Endodermal cell (in vitro differentiated cells): Measurements from ENCODE around the gene ACE. TPM values are rescaled to one million over a fixed set of nuclear protein-coding genes. Genes with fewer than 3 reads are reported as not detected.

Experiments
- DNase-seq: peaks from one replicate; pipeline ENCODE4 v3.0.0-alpha.2; 2017
- H3K27ac ChIP-seq: 2 replicates; pipeline ENCODE4 v1.5.1; 2013; ENCODE audit warnings: mild to moderate bottlenecking, low read depth, low read length, moderate library complexity
- H3K27me3 ChIP-seq: 2 replicates; pipeline ENCODE4 v1.6.1; 2013; ENCODE audit warnings: mild to moderate bottlenecking, low read length, moderate library complexity; ENCODE audit not compliant: insufficient read depth, control insufficient read depth, poor library complexity, severe bottlenecking
- H3K36me3 ChIP-seq: 2 replicates; pipeline ENCODE4 v1.7.0; 2013; ENCODE audit warnings: mild to moderate bottlenecking, low read length, moderate library complexity; ENCODE audit not compliant: control insufficient read depth, insufficient read depth
- H3K4me1 ChIP-seq: one replicate; pipeline ENCODE4 v1.7.0; 2013; ENCODE audit warnings: low read length; ENCODE audit not compliant: control insufficient read depth, insufficient read depth
- H3K4me3 ChIP-seq: 2 replicates; pipeline ENCODE4 v1.5.1; 2013; ENCODE audit warnings: mild to moderate bottlenecking, low read length, moderate library complexity
- H3K9ac ChIP-seq: 2 replicates; pipeline ENCODE4 v1.6.1; 2013; ENCODE audit warnings: mild to moderate bottlenecking, low read length, moderate library complexity; ENCODE audit not compliant: poor library complexity, severe bottlenecking; ENCODE audit errors: extremely low read depth
- H3K9me3 ChIP-seq: 2 replicates; pipeline ENCODE4 v1.6.1; 2013; ENCODE audit warnings: mild to moderate bottlenecking, low read length, moderate library complexity; ENCODE audit not compliant: control insufficient read depth
- H3K27ac Mint-ChIP-seq: 2 replicates; pipeline ENCODE4 v1.8.0; 2020; ENCODE audit warnings: mixed read lengths
- H3K27me3 Mint-ChIP-seq: 2 replicates; pipeline ENCODE4 v1.8.0; 2021; ENCODE audit warnings: mild to moderate bottlenecking, mixed read lengths; ENCODE audit not compliant: insufficient read depth
- H3K36me3 Mint-ChIP-seq: 2 replicates; pipeline ENCODE4 v1.8.0; 2020; ENCODE audit warnings: low read depth, mixed read lengths
- H3K4me1 Mint-ChIP-seq: 2 replicates; pipeline ENCODE4 v1.8.0; 2020; ENCODE audit warnings: mixed read lengths
- H3K4me3 Mint-ChIP-seq: 2 replicates; pipeline ENCODE4 v1.8.0; 2020; ENCODE audit warnings: mild to moderate bottlenecking, moderate library complexity, mixed read lengths
- H3K9me3 Mint-ChIP-seq: 2 replicates; pipeline ENCODE4 v1.8.0; 2020; ENCODE audit warnings: mild to moderate bottlenecking, mixed read lengths
- CTCF ChIP-seq: fragments of 200-600 bp; sonication (generic); conservative IDR thresholded peaks from 2 replicates; pipeline ENCODE4 v1.5.0; 2021; ENCODE audit warnings: antibody characterized with exemption, mild to moderate bottlenecking
- WGBS, 2 experiments: methylation state at CpG; one replicate each; pipeline versions ENCODE4 v1.1.5 to v1.1.7; 2013; ENCODE audit warnings: missing lambda C conversion rate in 2 of 2, mixed read lengths in 1 of 2; ENCODE audit not compliant: insufficient coverage in 1 of 2, insufficient read length in 1 of 2; 5-methylcytosine and 5-hydroxymethylcytosine counted together
- total RNA-seq, 2 donors: library from RNA; stranded (reverse); fragmentation: NEBNext Ultra II Directional in 1 of 2; extraction: Animal tissue kit (Norgen Biotek cat#: 25700) in 1 of 2; gene quantifications; 2 replicates in 1 of 2; 3 replicates in 1 of 2; pipeline ENCODE4 v1.2.1, GENCODE V29; 2021

ACE gene
- total RNA-seq, 2 donors from 2014 or later: 4.6 to 12.5 TPM

GRCh38 chr17:63431618-63431938 lies 45.3 kb upstream of the ACE start:
- Histone ChIP-seq H3K36me3 (no peaks in the 10 kb centered on the region), H3K4me1 (peaks cover 11% of the 10 kb centered on the region), H3K27ac (peak overlapping the region; percentile 16), H3K9me3 (no peaks in the 10 kb centered on the region), H3K4me3 (no peak overlapping the region), H3K9ac (no peak overlapping the region), H3K27me3 (no peaks in the 10 kb centered on the region)
- TF ChIP-seq CTCF: no peak
- H3K36me3 Mint-ChIP-seq: peaks cover 20% of the 10 kb centered on the region
- peaks cover 28% of the 10 kb centered on the region for H3K4me1 Mint-ChIP-seq
- no peak overlapping the region for H3K4me3 Mint-ChIP-seq
- H3K9me3 Mint-ChIP-seq: no peaks in the 10 kb centered on the region
- no peaks in the 10 kb centered on the region for H3K27me3 Mint-ChIP-seq
- 91 to 92% methylated on average over 6 to 7 of the region's 7 CpGs for WGBS, 2 experiments
- no peak overlapping the region for H3K27ac Mint-ChIP-seq
- no peak for DNase-seq

GRCh38 chr17:63431939-63432804 lies 44.7 kb upstream of the ACE start:
- H3K27ac Mint-ChIP-seq: no peak overlapping the region
- Histone ChIP-seq H3K27ac (peak overlapping the region; percentile 61), H3K27me3 (no peaks in the 10 kb centered on the region), H3K9ac (no peak overlapping the region), H3K36me3 (no peaks in the 10 kb centered on the region), H3K9me3 (no peaks in the 10 kb centered on the region), H3K4me3 (no peak overlapping the region), H3K4me1 (peaks cover 11% of the 10 kb centered on the region)
- H3K36me3 Mint-ChIP-seq: peaks cover 20% of the 10 kb centered on the region
- DNase-seq: no peak
- no peaks in the 10 kb centered on the region for H3K9me3 Mint-ChIP-seq
- H3K4me3 Mint-ChIP-seq: no peak overlapping the region
- TF ChIP-seq CTCF: peak; percentile 19
- peaks cover 22% of the 10 kb centered on the region for H3K4me1 Mint-ChIP-seq
- WGBS, 2 experiments: 94 to 97% methylated on average over 15 to 16 of the region's 16 CpGs
- no peaks in the 10 kb centered on the region for H3K27me3 Mint-ChIP-seq

- WGBS, 2 experiments: 91 to 92% methylated on average over 25 to 32 of the region's 32 CpGs
- Mint-ChIP-seq H3K27ac (no peak overlapping the region), H3K36me3 (peaks cover 20% of the 10 kb centered on the region), H3K4me3 (no peak overlapping the region), H3K9me3 (no peaks in the 10 kb centered on the region), H3K4me1 (peaks cover 8% of the 10 kb centered on the region), H3K27me3 (no peaks in the 10 kb centered on the region)
- no peak for TF ChIP-seq CTCF
- Histone ChIP-seq H3K36me3 (no peaks in the 10 kb centered on the region), H3K27ac (peak overlapping the region; percentile 8), H3K27me3 (no peaks in the 10 kb centered on the region), H3K9ac (no peak overlapping the region), H3K4me1 (no peaks in the 10 kb centered on the region), H3K4me3 (no peak overlapping the region), H3K9me3 (no peaks in the 10 kb centered on the region)
- no peak for DNase-seq
Measured at GRCh38 chr17:63433746-63434591, 42.9 kb upstream of the ACE start.
